ENCODE data around the gene TNC.

GRCh38 chr9:115016344-115016743 lies 101.6 kb downstream of the TNC start:
- TF ChIP-seq CTCF (IDR thresholded peaks at IDR 0.05) (no peak), SIN3A (IDR thresholded peaks at IDR 0.05; ENCODE audit: borderline replicate concordance, insufficient read depth, low read depth, low read length) (no peak)
